ENCODE data around the gene FDXACB1.
A peak's percentile ranks its signal among the peaks of the same experiment; 100 is the strongest.

FDXACB1 gene

GRCh38 chr11:111878849-111879636, at the start of gene FDXACB1, which contains the start of gene CFAP68:
FDXACB1 (minus strand) TSS chr11:111879165; CDS start chr11:111879132, 33 bp downstream.
CFAP68 (plus strand) TSS chr11:111879541; CDS start chr11:111879561, 20 bp downstream.
- no peaks in the 10 kb centered on the region for H3K9me3 Mint-ChIP-seq
- peaks cover 26% of the 10 kb centered on the region for H3K4me1 Mint-ChIP-seq
- peak; percentile 97 for DNase-seq
- CTCF ChIA-PET = interaction anchor here (1.1 to 3.4 kb wide), 5 partner anchors 8 to 103 kb away, joined by 4 to 18 read pairs (median 5); partner anchors contain the start of gene ALG9
- no peaks in the 10 kb centered on the region for H3K27me3 Mint-ChIP-seq
- peak within 1 kb of the TSS; percentile 96 for H3K27ac Mint-ChIP-seq
- peak within 1 kb of the TSS; percentile 83 for H3K4me3 Mint-ChIP-seq
- H3K36me3 Mint-ChIP-seq = peaks cover 12% of the 10 kb centered on the region

- Mint-ChIP-seq H3K27me3 (peaks cover 23% of the 10 kb centered on the region), H3K4me1 (peaks cover 18% of the 10 kb centered on the region), H3K9me3 (no peaks in the 10 kb centered on the region), H3K27ac (peak overlapping the region; percentile 91), H3K36me3 (no peaks in the 10 kb centered on the region), H3K4me3 (peak overlapping the region; percentile 68)
- CTCF ChIA-PET = interaction anchor here (1.1 to 2.2 kb wide), 7 partner anchors 8 to 55 kb away, joined by 3 to 13 read pairs (median 4); partner anchors contain the start of genes ALG9, C11orf52 and DIXDC1
- peak; percentile 96 for DNase-seq
Observed at GRCh38 chr11:111926505-111927391, 47.8 kb upstream of the FDXACB1 start.

- peak overlapping the region; percentile 91 for H3K27ac Mint-ChIP-seq
- H3K4me1 Mint-ChIP-seq = peaks cover 18% of the 10 kb centered on the region
- H3K9me3 Mint-ChIP-seq = no peaks in the 10 kb centered on the region
- peak overlapping the region; percentile 68 for H3K4me3 Mint-ChIP-seq
- no peaks in the 10 kb centered on the region for H3K36me3 Mint-ChIP-seq
- peaks cover 24% of the 10 kb centered on the region for H3K27me3 Mint-ChIP-seq
- DNase-seq = no peak
- CTCF ChIA-PET = interaction anchor here (1.1 to 2.2 kb wide), 5 partner anchors 9 to 56 kb away, joined by 3 to 13 read pairs (median 4); partner anchors contain the start of gene ALG9
Observed at GRCh38 chr11:111925953-111926352, 47.0 kb upstream of the FDXACB1 start.

GRCh38 chr11:111923951-111924350, 45.0 kb upstream of the FDXACB1 start:
- Mint-ChIP-seq H3K4me3 (no peak overlapping the region), H3K9me3 (no peaks in the 10 kb centered on the region), H3K36me3 (no peaks in the 10 kb centered on the region), H3K4me1 (peaks cover 18% of the 10 kb centered on the region), H3K27ac (no peak overlapping the region), H3K27me3 (peaks cover 29% of the 10 kb centered on the region)
- CTCF ChIA-PET = interaction anchor here (1.1 kb wide), 1 partner anchor 95 kb away, joined by 4 read pairs; no protein-coding TSS in a partner anchor
- DNase-seq = no peak

- Mint-ChIP-seq H3K27ac (no peak overlapping the region), H3K4me3 (no peak overlapping the region), H3K9me3 (no peaks in the 10 kb centered on the region), H3K27me3 (peaks cover 33% of the 10 kb centered on the region), H3K36me3 (no peaks in the 10 kb centered on the region), H3K4me1 (peaks cover 18% of the 10 kb centered on the region)
- CTCF ChIA-PET = interaction anchor here (1.1 kb wide), 1 partner anchor 96 kb away, joined by 4 read pairs; no protein-coding TSS in a partner anchor
- DNase-seq = no peak
Observed at GRCh38 chr11:111923351-111923788, 44.4 kb upstream of the FDXACB1 start.

- H3K4me1 Mint-ChIP-seq = peaks cover 18% of the 10 kb centered on the region
- H3K4me3 Mint-ChIP-seq = no peak overlapping the region
- DNase-seq = no peak
- H3K36me3 Mint-ChIP-seq = no peaks in the 10 kb centered on the region
- no peak overlapping the region for H3K27ac Mint-ChIP-seq
- peaks cover 33% of the 10 kb centered on the region for H3K27me3 Mint-ChIP-seq
- CTCF ChIA-PET = no interaction called here
- no peaks in the 10 kb centered on the region for H3K9me3 Mint-ChIP-seq
Observed at GRCh38 chr11:111922803-111923202, 43.8 kb upstream of the FDXACB1 start.

- CTCF ChIA-PET = no interaction called here
- no peak overlapping the region for H3K4me3 Mint-ChIP-seq
- peaks cover 9% of the 10 kb centered on the region for H3K4me1 Mint-ChIP-seq
- no peak overlapping the region for H3K27ac Mint-ChIP-seq
- H3K27me3 Mint-ChIP-seq = peaks cover 40% of the 10 kb centered on the region
- no peak for DNase-seq
- H3K36me3 Mint-ChIP-seq = no peaks in the 10 kb centered on the region
- H3K9me3 Mint-ChIP-seq = no peaks in the 10 kb centered on the region
Observed at GRCh38 chr11:111921541-111922230, 42.7 kb upstream of the FDXACB1 start.

- Mint-ChIP-seq H3K27ac (no peak overlapping the region), H3K9me3 (no peaks in the 10 kb centered on the region), H3K27me3 (peaks cover 48% of the 10 kb centered on the region), H3K36me3 (no peaks in the 10 kb centered on the region), H3K4me3 (no peak overlapping the region), H3K4me1 (peaks cover 3% of the 10 kb centered on the region)
- CTCF ChIA-PET = no interaction called here
- DNase-seq = no peak
Observed at GRCh38 chr11:111920908-111921307, 41.9 kb upstream of the FDXACB1 start.

- Mint-ChIP-seq H3K36me3 (no peaks in the 10 kb centered on the region), H3K4me1 (no peaks in the 10 kb centered on the region), H3K27ac (no peak within 1 kb of the TSS), H3K27me3 (peaks cover 53% of the 10 kb centered on the region), H3K4me3 (no peak within 1 kb of the TSS), H3K9me3 (no peaks in the 10 kb centered on the region)
- CTCF ChIA-PET = interaction anchor here (1.1 to 1.3 kb wide), 2 partner anchors 9 to 64 kb away, joined by 3 to 4 read pairs; no protein-coding TSS in a partner anchor
- no peak for DNase-seq
Observed at GRCh38 chr11:111918390-111919256, 39.7 kb upstream of the FDXACB1 start, which contains the start of gene C11orf52. C11orf52 (plus strand) TSS chr11:111918913; CDS start chr11:111918973, 60 bp downstream.

- H3K9me3 Mint-ChIP-seq = no peaks in the 10 kb centered on the region
- H3K27ac Mint-ChIP-seq = no peak overlapping the region
- no peak overlapping the region for H3K4me3 Mint-ChIP-seq
- no peak for DNase-seq
- CTCF ChIA-PET = interaction anchor here (0.7 kb wide), 1 partner anchor 47 kb away, joined by 3 read pairs; no protein-coding TSS in a partner anchor
- no peaks in the 10 kb centered on the region for H3K36me3 Mint-ChIP-seq
- peaks cover 54% of the 10 kb centered on the region for H3K27me3 Mint-ChIP-seq
- no peaks in the 10 kb centered on the region for H3K4me1 Mint-ChIP-seq
Observed at GRCh38 chr11:111917788-111918187, 38.8 kb upstream of the FDXACB1 start.

GRCh38 chr11:111917312-111917711, 38.3 kb upstream of the FDXACB1 start:
- CTCF ChIA-PET = interaction anchor here (0.7 kb wide), 1 partner anchor 46 kb away, joined by 3 read pairs; no protein-coding TSS in a partner anchor
- DNase-seq = no peak
- Mint-ChIP-seq H3K27ac (no peak overlapping the region), H3K9me3 (no peaks in the 10 kb centered on the region), H3K27me3 (peaks cover 59% of the 10 kb centered on the region), H3K4me3 (no peak overlapping the region), H3K4me1 (no peaks in the 10 kb centered on the region), H3K36me3 (no peaks in the 10 kb centered on the region)

- Mint-ChIP-seq H3K9me3 (no peaks in the 10 kb centered on the region), H3K27ac (no peak overlapping the region), H3K4me3 (no peak overlapping the region), H3K36me3 (no peaks in the 10 kb centered on the region), H3K27me3 (peaks cover 61% of the 10 kb centered on the region), H3K4me1 (no peaks in the 10 kb centered on the region)
- CTCF ChIA-PET = no interaction called here
- DNase-seq = no peak
Observed at GRCh38 chr11:111916768-111917167, 37.8 kb upstream of the FDXACB1 start.

- H3K4me3 Mint-ChIP-seq = no peak overlapping the region
- CTCF ChIA-PET = no interaction called here
- H3K4me1 Mint-ChIP-seq = no peaks in the 10 kb centered on the region
- H3K27ac Mint-ChIP-seq = no peak overlapping the region
- H3K36me3 Mint-ChIP-seq = no peaks in the 10 kb centered on the region
- H3K27me3 Mint-ChIP-seq = peaks cover 76% of the 10 kb centered on the region
- H3K9me3 Mint-ChIP-seq = no peaks in the 10 kb centered on the region
- DNase-seq = no peak
Observed at GRCh38 chr11:111913997-111914396, 35.0 kb upstream of the FDXACB1 start.

Data from activated naive CD4-positive, alpha-beta T cell treated with anti-CD3 and anti-CD28 coated beads, Interleukin-2, amount 10 ng/mL, durations not matched to agents 7 days and 5 days (primary cell).